NCI-H146 treated with DMSO at 0.1 percent for 48 hours (cell line): ENCODE measurements around the gene CD63.

Experiments
- DNase-seq: peaks from one replicate; lab custom pipeline; 2025; ENCODE audit not compliant: unreplicated experiment; lab: John Stamatoyannopoulos, UW

CD63 gene

GRCh38 chr12:55706568-55707218 lies 22.1 kb downstream of the CD63 start:
- DNase-seq: no peak

GRCh38 chr12:55705782-55706402 lies 22.9 kb downstream of the CD63 start:
- no peak for DNase-seq

GRCh38 chr12:55704824-55705718 lies 23.7 kb downstream of the CD63 start:
- no peak for DNase-seq

GRCh38 chr12:55703901-55704761 lies 24.7 kb downstream of the CD63 start:
- DNase-seq: no peak

DNA sequence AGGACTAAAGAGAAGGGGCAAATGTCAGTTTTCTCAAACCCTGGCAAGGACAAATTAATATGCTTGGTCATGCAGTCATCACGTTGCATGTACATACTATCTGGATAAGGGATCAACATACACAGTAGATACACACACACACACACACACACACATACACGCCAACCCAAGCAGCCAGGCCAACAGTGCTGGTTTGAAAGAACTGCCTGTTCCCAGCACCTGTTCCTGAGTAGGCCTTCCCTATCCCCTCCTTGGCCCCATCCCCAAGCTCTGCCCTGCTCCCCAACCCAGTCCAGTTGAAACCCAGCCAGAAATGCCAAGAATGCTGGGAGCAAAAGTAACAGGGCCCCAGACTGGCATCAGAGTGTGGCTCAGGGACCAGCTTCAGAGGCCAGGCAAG lies 25.5 kb downstream of the CD63 start:
- DNase-seq: no peak

GRCh38 chr12:55702861-55703260 lies 25.9 kb downstream of the CD63 start:
- no peak for DNase-seq

DNA sequence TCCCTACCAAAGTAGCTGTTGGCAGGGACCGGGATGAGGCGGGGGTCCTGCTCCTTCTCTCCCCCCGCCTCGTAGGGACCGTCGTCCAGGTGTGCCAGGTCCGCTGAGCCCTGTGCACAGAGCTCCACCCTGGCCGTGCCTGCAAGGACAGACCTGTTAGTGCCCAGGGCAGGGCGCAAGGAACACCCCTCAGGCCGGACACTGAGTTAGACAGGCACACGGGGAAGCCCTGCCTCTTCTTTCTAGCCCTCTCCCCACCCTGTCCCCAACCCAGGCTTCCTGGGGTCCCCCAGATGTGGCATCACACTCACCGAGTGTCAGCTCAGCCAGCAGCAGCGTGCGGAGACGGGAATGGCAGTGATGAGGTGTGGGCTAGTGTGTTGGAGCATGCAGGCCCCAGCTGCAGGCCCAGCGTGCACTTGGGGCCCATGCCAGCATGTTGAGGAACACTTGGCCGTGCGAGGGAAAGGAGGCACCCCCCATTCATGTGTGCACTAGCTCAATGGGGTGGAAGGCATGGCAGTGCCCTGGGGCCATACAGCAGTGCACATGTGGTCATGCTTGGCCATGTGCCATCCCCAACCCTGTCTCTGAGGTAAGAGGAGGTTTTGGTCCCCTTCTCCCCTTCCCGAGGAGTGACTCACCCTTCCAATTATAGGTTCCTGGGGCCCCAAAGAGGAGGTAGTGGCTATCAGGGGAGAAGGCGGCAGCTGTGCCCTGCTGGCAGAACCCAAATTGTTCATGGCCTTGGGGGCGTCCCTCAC lies 28.4 kb downstream of the CD63 start:
- DNase-seq: no peak

DNA sequence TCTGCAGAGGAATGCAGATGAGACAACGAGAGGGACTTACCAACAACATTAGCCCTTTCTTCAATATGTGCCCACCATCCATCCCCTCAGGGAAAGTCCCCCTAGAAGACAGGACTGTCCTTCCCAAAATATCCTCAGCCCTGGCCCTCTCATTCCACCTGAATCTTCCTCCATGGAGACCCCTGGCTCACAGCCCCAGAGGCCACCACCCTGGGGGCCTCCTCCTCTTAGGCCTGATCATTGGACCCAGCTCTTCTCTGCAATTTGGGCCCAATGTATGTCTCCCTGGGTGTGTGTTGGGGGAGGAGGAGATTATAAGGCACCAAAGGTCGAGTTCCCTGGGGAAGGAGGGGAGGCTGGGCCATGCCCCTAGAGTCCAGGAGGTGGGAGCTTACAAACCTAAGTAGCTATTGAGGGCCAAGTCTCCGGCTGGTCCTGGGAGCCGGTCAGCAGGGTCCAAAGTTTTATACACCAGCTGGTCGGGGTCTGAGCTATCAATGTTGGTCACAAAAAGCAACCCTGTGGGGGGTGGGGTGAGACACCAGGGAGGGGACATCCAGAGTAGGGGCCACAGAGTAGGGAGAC lies 29.2 kb downstream of the CD63 start:
- DNase-seq: no peak

DNA sequence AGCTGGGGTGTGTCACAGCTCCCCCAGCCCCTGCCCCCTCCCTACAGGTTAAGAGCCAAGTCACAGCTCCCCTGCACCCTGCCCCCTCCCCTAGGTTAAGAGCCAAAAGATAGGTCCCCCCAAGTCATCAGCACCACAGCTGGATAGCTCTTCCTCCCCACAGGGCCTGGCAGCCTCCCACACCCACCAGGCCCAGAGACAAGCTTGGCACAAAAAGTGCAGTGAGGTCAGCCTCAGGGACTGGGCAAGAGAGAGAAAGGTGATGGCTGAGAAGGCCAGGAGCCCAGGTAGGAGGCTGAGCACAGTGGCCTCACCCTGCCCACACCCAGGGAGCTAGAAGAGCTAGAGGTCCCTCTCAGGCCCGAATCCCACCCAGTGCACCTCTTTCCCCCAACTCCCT lies 29.8 kb downstream of the CD63 start:
- DNase-seq: no peak

GRCh38 chr12:55698241-55698955 lies 30.4 kb downstream of the CD63 start:
- DNase-seq: no peak

- DNase-seq: no peak
Observed at GRCh38 chr12:55697686-55698085, 31.1 kb downstream of the CD63 start.

GRCh38 chr12:55696796-55697462 lies 31.9 kb downstream of the CD63 start:
- DNase-seq: no peak

DNA sequence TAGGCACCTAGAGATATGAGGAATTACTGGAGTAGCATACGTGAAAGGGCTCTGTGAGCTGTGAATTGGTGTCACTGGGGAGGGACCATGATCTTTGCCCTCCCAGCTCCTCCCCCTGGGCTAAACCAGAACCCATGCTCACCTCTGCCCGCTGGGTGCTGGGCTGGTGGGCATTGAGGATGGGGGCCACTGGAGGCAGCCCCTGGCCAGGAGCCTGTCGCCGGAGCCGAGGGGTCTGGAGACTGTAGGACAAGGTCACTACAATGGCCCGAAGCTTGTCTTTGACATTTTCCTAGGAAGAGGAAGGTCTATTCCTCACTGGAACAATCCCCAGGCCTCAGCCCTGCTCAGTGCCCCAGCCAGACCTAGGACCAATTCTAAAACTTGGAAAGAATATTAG lies 32.7 kb downstream of the CD63 start:
- no peak for DNase-seq

GRCh38 chr12:55695349-55695748 lies 33.5 kb downstream of the CD63 start:
- DNase-seq: no peak

DNA sequence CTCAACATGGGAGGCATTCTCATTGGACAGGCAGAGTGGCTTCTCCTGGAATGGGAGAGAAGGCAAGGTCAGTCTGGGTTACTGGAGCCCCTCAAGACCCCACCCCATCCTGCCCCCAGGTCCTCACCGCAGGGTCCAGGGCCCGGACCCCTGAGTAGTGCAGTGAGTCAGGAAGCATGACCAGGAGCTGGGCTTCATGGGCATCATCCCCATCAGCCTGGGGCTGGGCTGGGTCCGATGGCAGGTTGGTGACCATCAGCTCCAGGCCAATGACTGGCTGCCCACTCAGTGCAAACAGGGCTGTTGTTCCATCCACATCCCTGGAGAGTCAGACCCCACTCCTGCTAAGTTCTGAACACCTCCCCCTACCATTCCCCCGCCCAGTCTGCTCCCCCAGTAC lies 34.2 kb downstream of the CD63 start:
- DNase-seq: no peak

DNA sequence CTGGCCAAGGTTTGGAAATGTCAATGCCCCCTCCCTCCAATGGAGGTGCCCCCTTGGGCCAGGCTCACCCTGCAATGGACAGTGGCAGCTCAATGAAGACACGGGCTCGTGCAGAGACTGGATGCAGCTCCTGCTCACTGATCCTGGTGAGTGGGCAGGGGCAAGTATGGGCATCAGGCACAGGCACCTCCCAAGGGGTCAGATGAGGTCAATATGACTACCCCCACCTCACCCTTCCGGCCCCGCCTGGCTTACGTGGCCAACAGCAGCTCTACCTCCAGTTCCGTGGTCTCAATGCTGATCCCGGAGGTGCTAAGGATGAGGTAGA lies 34.7 kb downstream of the CD63 start:
- DNase-seq: no peak

DNA sequence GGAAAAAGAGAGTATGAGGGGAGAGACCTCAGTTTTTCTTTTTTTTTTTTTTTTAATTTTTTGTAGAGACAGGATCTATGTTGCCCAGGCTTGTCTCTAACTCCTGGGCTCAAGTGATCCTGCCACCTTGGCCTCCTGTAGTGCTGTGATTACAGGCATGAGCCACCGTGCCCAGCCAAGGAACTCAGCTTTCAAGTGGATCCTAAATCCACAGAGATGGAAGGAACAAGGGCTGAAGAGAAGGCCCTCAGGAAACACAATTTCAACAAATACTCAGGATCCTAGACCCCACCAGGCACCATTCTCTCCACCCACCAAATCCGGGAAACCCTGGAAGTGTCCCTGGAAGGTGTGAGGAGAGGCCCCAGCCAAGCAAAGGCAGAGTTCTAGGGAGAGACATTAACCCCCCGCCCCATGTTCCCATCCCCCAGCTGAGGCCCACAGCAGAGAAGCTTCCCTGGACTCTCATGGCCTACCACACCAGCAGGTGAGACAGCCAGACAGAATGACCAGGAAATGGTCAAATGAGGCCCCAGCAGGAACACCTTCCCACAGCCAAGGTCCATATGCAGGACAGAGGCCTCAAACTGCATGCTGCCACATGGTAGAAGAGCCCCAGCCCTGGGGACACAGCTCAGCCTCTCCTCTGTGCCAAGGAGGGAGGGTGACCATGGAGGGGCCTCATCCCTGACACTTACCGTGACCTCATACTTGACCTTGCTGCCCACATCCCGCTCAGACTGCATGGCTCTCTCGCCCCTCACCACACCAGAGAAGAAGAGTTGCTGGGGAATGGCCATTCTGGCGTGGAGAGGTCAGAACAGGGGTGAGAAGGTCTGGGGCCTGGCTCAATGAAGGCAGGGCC lies 35.3 kb downstream of the CD63 start:
- no peak for DNase-seq
